Pancreas (tissue), 10 donors: ENCODE results near the gene EIF2S3. TPM values are rescaled to one million over a fixed set of nuclear protein-coding genes. Genes with fewer than 3 reads are reported as not detected.
A peak's percentile ranks its signal among the peaks of the same experiment; 100 is the strongest.

Source experiments
- ATAC-seq, 4 donors: fragments of 200-7000 bp; cut with Tn5 transposase; one replicate each; pipeline versions ENCODE4 v1.8.0 to v1.9.1; 2020; ENCODE audit warnings: mild to moderate bottlenecking in 4 of 4, moderate library complexity in 4 of 4
- DNase-seq, 6 donors: peaks; one replicate each; pipeline ENCODE4 v3.0.0-alpha.2; 2020
- FAIRE-seq: peaks from 2 replicates; lab custom pipeline; 2012; peaks lifted over from hg19 to GRCh38; lab: Jason Lieb, UNC
- H3K27ac ChIP-seq, 4 donors: fragments of 200-600 bp; sonication (generic); 1 replicate in 3 of 4; 2 replicates in 1 of 4; pipeline versions ENCODE4 v1.5.0 to v1.8.0; 2020
- H3K27me3 ChIP-seq, 4 donors: fragments of 200-600 bp; one replicate each; pipeline ENCODE4 v1.8.0; 2021
- H3K36me3 ChIP-seq, 3 donors: fragments of 200-600 bp; sonication (generic) in 1 of 3; one replicate each; pipeline versions ENCODE4 v1.5.0 to v1.8.0; 2020 to 2021
- H3K4me1 ChIP-seq, 3 donors: fragments of 200-600 bp; one replicate each; pipeline ENCODE4 v1.8.0; 2021
- H3K4me3 ChIP-seq, 4 donors: fragments of 200-600 bp; sonication (generic) in 2 of 4; one replicate each; pipeline versions ENCODE4 v1.5.0 to v1.8.0; 2020 to 2021
- H3K9me3 ChIP-seq, 4 donors: fragments of 200-600 bp; one replicate each; pipeline ENCODE4 v1.8.0; 2021
- CTCF ChIP-seq, 4 donors: fragments of 200-600 bp; sonication (generic) in 3 of 4; IDR thresholded peaks; one replicate each; pipeline versions ENCODE4 v1.5.0 to v1.8.0; 2021; ENCODE audit warnings: antibody characterized with exemption in 4 of 4
- WGBS, 2 donors: extraction: QIAGEN DNeasy Blood & Tissue Kit; methylation state at CpG; one replicate each; pipeline ENCODE4 v1.1.7; 2013; 5-methylcytosine and 5-hydroxymethylcytosine counted together
- intact Hi-C, 3 donors: fragments of 100-400 bp; cut with DNase I; formaldehyde crosslinking; loops; one replicate each; pipeline versions ENCODE4 v1.11.1 to v1.14.2; 2022
- polyA plus RNA-seq, 2 donors: library from polyadenylated mRNA; stranded (reverse); fragments of 200-250 nt; gene quantifications; one replicate each; pipeline ENCODE4 v1.2.3, GENCODE V29; 2013
- total RNA-seq, 6 donors: library from RNA; stranded (reverse); fragmentation: NEBNext Ultra II Directional in 4 of 6; extraction: Animal tissue kit (Norgen Biotek cat#: 25700) in 4 of 6; gene quantifications; one replicate each; pipeline versions ENCODE4 v1.2.1 to v1.2.4, GENCODE V29; 2021 to 2023
- donor health status: healthy with polysubstance abuse.
- donor health status: DM: no; HTN: no; CAD: no; lungs with moderate emphysema.
- donor health status: DM: no; HTN: no; CAD: no.
- donor health status: control.
- donor health status: control.
- donor health status: Bipolar disorder and iron deficiency.
- donor health status: DM: yes; HTN: yes; CAD: no.
- donor health status: DM: no; HTN: no; CAD: no.
- donor health status: DM: no; HTN: no; CAD: no.
- donor health status: DM: yes; HTN: yes; CAD: no.

Gene EIF2S3
- total and polyA plus RNA-seq, 8 donors, result 40.0 to 139 (median 108) TPM

GRCh38 chrX:24026432-24026831 is 28.3 kb upstream of the EIF2S3 start:
- DNase-seq (no peak), FAIRE-seq (no peak), ATAC-seq (peak in 1 of 4 donors; percentile 1)
- H3K4me1 ChIP-seq, result peaks cover 0 to 7% (median 0%) of the 10 kb centered on the region in 3 donors
- 1 to 26% methylated on average over 13 of the region's 13 CpGs for WGBS, 2 donors
- no peak for TF ChIP-seq CTCF (IDR thresholded peaks at IDR 0.05)
- no peaks in the 10 kb centered on the region for H3K36me3 ChIP-seq
- no peaks in the 10 kb centered on the region for H3K9me3 ChIP-seq
- peak overlapping the region; percentile 91 to 96 (median 94) for H3K27ac ChIP-seq
- intact Hi-C loops, result no loop called here
- H3K27me3 ChIP-seq, result peaks cover 0 to 12% (median 5%) of the 10 kb centered on the region in 4 donors
- H3K4me3 ChIP-seq, result peak overlapping the region; percentile 9 to 70 (median 36)

GRCh38 chrX:24027086-24027485 is 27.7 kb upstream of the EIF2S3 start, which contains the start of gene KLHL15:
TSS of gene KLHL15 (minus strand) at chrX:24027186. CDS start at chrX:24006693, 20,493 bp downstream.
- 72 to 82% methylated on average over 7 of the region's 7 CpGs for WGBS, 2 donors
- H3K27me3 ChIP-seq, result peaks cover 0 to 12% (median 5%) of the 10 kb centered on the region in 4 donors
- H3K4me1 ChIP-seq, result peaks cover 0 to 7% (median 0%) of the 10 kb centered on the region in 3 donors

GRCh38 chrX:24027985-24028384 is 26.8 kb upstream of the EIF2S3 start:
- H3K4me3 ChIP-seq, result no peak overlapping the region
- no peak for DNase-seq
- no peak for ATAC-seq
- no peaks in the 10 kb centered on the region for H3K9me3 ChIP-seq
- FAIRE-seq, result no peak
- H3K27me3 ChIP-seq, result peaks cover 0 to 12% (median 5%) of the 10 kb centered on the region in 4 donors
- intact Hi-C loops, result no loop called here
- WGBS, 2 donors, result 88 to 97% methylated on average over 6 of the region's 6 CpGs
- H3K4me1 ChIP-seq, result peaks cover 0 to 7% (median 0%) of the 10 kb centered on the region in 3 donors
- TF ChIP-seq CTCF (IDR thresholded peaks at IDR 0.05), result no peak
- H3K36me3 ChIP-seq, result no peaks in the 10 kb centered on the region
- H3K27ac ChIP-seq, result no peak overlapping the region

More at GRCh38 chrX:24027086-24027485, 27.7 kb upstream of the EIF2S3 start, which contains the start of gene KLHL15:
- H3K27ac ChIP-seq, result peak within 1 kb of the TSS; percentile 91 to 96 (median 94)
- ATAC-seq (no peak), DNase-seq (no peak), FAIRE-seq (no peak)
- no peaks in the 10 kb centered on the region for H3K36me3 ChIP-seq
- peak within 1 kb of the TSS; percentile 9 to 70 (median 36) for H3K4me3 ChIP-seq
- intact Hi-C loops, result no loop called here
- no peaks in the 10 kb centered on the region for H3K9me3 ChIP-seq
- no peak for TF ChIP-seq CTCF (IDR thresholded peaks at IDR 0.05)

- DNase-seq (no peak), FAIRE-seq (no peak), ATAC-seq (no peak)
- no peaks in the 10 kb centered on the region for H3K36me3 ChIP-seq
- intact Hi-C loops, result no loop called here
- no peak for TF ChIP-seq CTCF (IDR thresholded peaks at IDR 0.05)
- H3K4me1 ChIP-seq, result no peaks in the 10 kb centered on the region
- H3K27me3 ChIP-seq, result peaks cover 0 to 3% (median 0%) of the 10 kb centered on the region in 4 donors
- H3K4me3 ChIP-seq, result no peak overlapping the region
- no peak overlapping the region for H3K27ac ChIP-seq
- WGBS, 2 donors, result 74 to 75% methylated on average over 5 of the region's 5 CpGs
- no peaks in the 10 kb centered on the region for H3K9me3 ChIP-seq
Measured at GRCh38 chrX:24030597-24030996, 24.2 kb upstream of the EIF2S3 start.

- no peak overlapping the region for H3K4me3 ChIP-seq
- no peaks in the 10 kb centered on the region for H3K36me3 ChIP-seq
- H3K9me3 ChIP-seq, result no peaks in the 10 kb centered on the region
- no peak overlapping the region for H3K27ac ChIP-seq
- FAIRE-seq (no peak), DNase-seq (no peak), ATAC-seq (no peak)
- no peak for TF ChIP-seq CTCF (IDR thresholded peaks at IDR 0.05)
- peaks cover 0 to 10% (median 0%) of the 10 kb centered on the region in 4 donors for H3K27me3 ChIP-seq
- H3K4me1 ChIP-seq, result no peaks in the 10 kb centered on the region
- 65 to 83% methylated on average over 5 of the region's 5 CpGs for WGBS, 2 donors
- intact Hi-C loops, result no loop called here
Measured at GRCh38 chrX:24034485-24034884, 20.3 kb upstream of the EIF2S3 start.
